K562 (cell line): ENCODE results near the gene MYH11. TPM values are rescaled to one million over a fixed set of nuclear protein-coding genes. Genes with fewer than 3 reads are reported as not detected.

Source experiments
- ATAC-seq: fragments of 200-7000 bp; cut with Tn5 transposase; 3 replicates; pipeline ENCODE4 v1.9.1; 2020; ENCODE audit warnings: moderate library complexity
- BruUV-seq: library from RNA; stranded (reverse); fragments of 400-500 nt; replicated peaks from 2 replicates; lab custom pipeline; 2021; lab: Mats Ljungman, UMichigan
- CTCF ChIA-PET: fragments of 300-600 bp; formaldehyde crosslinking; extraction: SDS; loops from one replicate; lab custom pipeline; 2021; ENCODE audit warnings: low intra/inter-chr PET ratio; lab: Yijun Ruan, JAX
- POLR2A ChIA-PET: fragments of 300-600, 350-650 bp; sonication (Branson Sonifier 250); formaldehyde crosslinking; extraction: SDS; loops from one replicate; lab custom pipeline; 2021; ENCODE audit warnings: antibody characterized with exemption, inconsistent platforms; lab: Yijun Ruan, JAX
- DNase-seq, 4 experiments: peaks; one replicate each; pipeline versions ENCODE4 v3.0.0 to v3.0.0-alpha.2; 2011 to 2018; ENCODE audit warnings: low spot score in 3 of 4, mixed read lengths in 3 of 4; ENCODE audit errors: extremely low read depth in 1 of 4
- FAIRE-seq: peaks from 2 replicates; lab custom pipeline; 2011; peaks lifted over from hg19 to GRCh38; lab: Jason Lieb, UNC
- H2AFZ ChIP-seq: 2 replicates; pipeline ENCODE4 v1.6.0; 2011; ENCODE audit warnings: low read depth, low read length, control low read depth, inconsistent platforms
- H3K27ac ChIP-seq: fragments of 200-600 bp; 3 replicates; pipeline ENCODE4 v1.8.0; 2011; ENCODE audit warnings: low read depth, mild to moderate bottlenecking, control low read depth, inconsistent platforms, low read length, moderate library complexity, mixed read lengths; ENCODE audit errors: extremely low read depth
- H3K27me3 ChIP-seq, 2 experiments: fragments of 300-600 bp in 1 of 2; 2 replicates in 1 of 2; 3 replicates in 1 of 2; pipeline versions ENCODE4 v1.6.0 to v1.8.0; 2011; ENCODE audit warnings: inconsistent platforms in 2 of 2, low read length in 2 of 2, mild to moderate bottlenecking in 1 of 2, mixed read lengths in 1 of 2, moderate library complexity in 1 of 2; ENCODE audit not compliant: control insufficient read depth in 2 of 2, insufficient read depth in 2 of 2
- H3K36me3 ChIP-seq: fragments of 300-600 bp; 3 replicates; pipeline ENCODE4 v1.8.0; 2011; ENCODE audit warnings: mild to moderate bottlenecking, low read length, inconsistent platforms; ENCODE audit not compliant: control insufficient read depth, insufficient read depth
- H3K4me1 ChIP-seq, 2 experiments: fragments of 200-600 bp in 1 of 2; replicated peaks in 1 of 2; 2 replicates in 1 of 2; 3 replicates in 1 of 2; pipeline versions ENCODE4 v1.5.1 to v1.8.0; 2011; ENCODE audit warnings: inconsistent platforms in 2 of 2, low read length in 2 of 2, mild to moderate bottlenecking in 1 of 2, mixed read lengths in 1 of 2, moderate library complexity in 1 of 2; ENCODE audit not compliant: control insufficient read depth in 2 of 2, insufficient read depth in 2 of 2
- H3K4me2 ChIP-seq: 2 replicates; pipeline ENCODE4 v1.6.1; 2011; ENCODE audit warnings: low read length, control low read depth, inconsistent platforms, mixed read lengths; ENCODE audit not compliant: insufficient read depth
- H3K4me3 ChIP-seq: fragments of 200-600 bp; sonication (generic), shearing (Covaris generic); 2 replicates; pipeline ENCODE4 v1.5.1; 2016; ENCODE audit warnings: control low read depth, inconsistent platforms
- H3K79me2 ChIP-seq: fragments of 200-600 bp; 3 replicates; pipeline ENCODE4 v1.8.0; 2011; ENCODE audit warnings: low read length, inconsistent platforms; ENCODE audit not compliant: control insufficient read depth, insufficient read depth
- H3K9ac ChIP-seq, 2 experiments: 2 replicates each; pipeline versions ENCODE4 v1.6.0 to v1.6.1; 2011; ENCODE audit warnings: low read depth in 2 of 2, low read length in 2 of 2, control low read depth in 1 of 2, inconsistent platforms in 1 of 2, mild to moderate bottlenecking in 1 of 2, mixed read lengths in 1 of 2; ENCODE audit not compliant: insufficient read depth in 1 of 2
- H3K9me1 ChIP-seq: one replicate; pipeline ENCODE4 v1.6.0; 2011; ENCODE audit warnings: inconsistent platforms, mild to moderate bottlenecking, low read length, moderate library complexity; ENCODE audit not compliant: control insufficient read depth, insufficient read depth
- H3K9me3 ChIP-seq: replicated peaks from 2 replicates; pipeline ENCODE4 v1.5.1; 2011; ENCODE audit warnings: low read depth, low read length, inconsistent platforms; ENCODE audit not compliant: control insufficient read depth, insufficient read depth
- H4K20me1 ChIP-seq: replicated peaks from 2 replicates; pipeline ENCODE4 v1.6.1; 2011; ENCODE audit warnings: low read length, inconsistent platforms, mixed read lengths; ENCODE audit not compliant: control insufficient read depth, insufficient read depth
- CTCF ChIP-seq, 3 experiments: IDR thresholded peaks in 2 of 3; conservative IDR thresholded peaks in 1 of 3; 2 replicates each; pipeline ENCODE4 v1.5.1; 2011 to 2012; ENCODE audit warnings: low read length in 3 of 3, mild to moderate bottlenecking in 3 of 3, control low read depth in 2 of 3, improper control_type of control experiment in 1 of 3, inconsistent platforms in 1 of 3, low read depth in 1 of 3, mixed read lengths in 1 of 3, moderate library complexity in 1 of 3; ENCODE audit not compliant: insufficient read depth in 2 of 3
- DEAF1 ChIP-seq: fragments of 450-650 bp; formaldehyde crosslinking; IDR thresholded peaks from 2 replicates; pipeline ENCODE4 v1.4.0; 2020; ENCODE audit warnings: mild to moderate bottlenecking, moderate library complexity
- ESRRA ChIP-seq: fragments of 450-650 bp; IDR thresholded peaks from 2 replicates; pipeline ENCODE4 v1.6.1; 2014; ENCODE audit warnings: low read depth, mild to moderate bottlenecking, moderate library complexity, borderline replicate concordance
- HEY1 ChIP-seq: fragments of 250-450 bp; sonication (Bioruptor Pico); IDR thresholded peaks from 2 replicates; pipeline ENCODE4 v1.5.0; 2020; ENCODE audit warnings: mild to moderate bottlenecking, moderate library complexity, borderline replicate concordance
- MAZ ChIP-seq, 2 experiments: fragments of 450-650 bp in 1 of 2; sonication (generic) in 1 of 2; formaldehyde crosslinking; IDR thresholded peaks in 1 of 2; conservative IDR thresholded peaks in 1 of 2; 2 replicates each; pipeline versions ENCODE4 v1.4.0 to v1.5.0; 2020; ENCODE audit warnings: mild to moderate bottlenecking in 1 of 2, missing genetic modification reagents in 1 of 2
- MTA1 ChIP-seq: fragments of 450-650 bp; IDR thresholded peaks from 2 replicates; pipeline ENCODE4 v1.6.1; 2017; ENCODE audit warnings: borderline replicate concordance
- NCOA6 ChIP-seq: fragments of 450-650 bp; IDR thresholded peaks from 2 replicates; pipeline ENCODE4 v1.6.1; 2017; ENCODE audit warnings: mild to moderate bottlenecking
- POLR2AphosphoS5 ChIP-seq: IDR thresholded peaks from 2 replicates; pipeline ENCODE4 v1.6.1; 2011; ENCODE audit warnings: mild to moderate bottlenecking, low read depth, low read length, moderate library complexity; ENCODE audit not compliant: control insufficient read depth, insufficient read depth
- POLR3A ChIP-seq: IDR thresholded peaks from 2 replicates; pipeline ENCODE4 v1.6.1; 2011; ENCODE audit warnings: borderline replicate concordance, mild to moderate bottlenecking, moderate library complexity; ENCODE audit not compliant: insufficient read length, insufficient read depth; ENCODE audit errors: extremely low read depth
- RAD21 ChIP-seq, 2 experiments: fragments of 250-450 bp in 1 of 2; fragments of 450-650 bp in 1 of 2; sonication (Bioruptor Pico) in 1 of 2; formaldehyde crosslinking in 1 of 2; IDR thresholded peaks in 1 of 2; conservative IDR thresholded peaks in 1 of 2; 2 replicates each; pipeline versions ENCODE4 v1.4.0 to v1.8.0; 2020 to 2022; ENCODE audit warnings: mild to moderate bottlenecking in 2 of 2, moderate library complexity in 1 of 2
- SMC3 ChIP-seq: conservative IDR thresholded peaks from 2 replicates; pipeline ENCODE4 v1.6.1; 2011; ENCODE audit warnings: low read depth, low read length, improper control_type of control experiment; ENCODE audit not compliant: insufficient read depth
- STAG1 ChIP-seq: sonication (generic); formaldehyde crosslinking; IDR thresholded peaks from 2 replicates; pipeline ENCODE4 v1.5.0; 2020; ENCODE audit warnings: missing genetic modification reagents, borderline replicate concordance
- TEAD1 ChIP-seq, 2 experiments: fragments of 450-650 bp in 1 of 2; sonication (generic) in 1 of 2; formaldehyde crosslinking; IDR thresholded peaks; 2 replicates each; pipeline versions ENCODE4 v1.4.0 to v1.8.0; 2020 to 2022; ENCODE audit warnings: mild to moderate bottlenecking in 2 of 2, missing genetic modification reagents in 1 of 2
- TEAD4 ChIP-seq, 2 experiments: sonication (generic) in 1 of 2; formaldehyde crosslinking in 1 of 2; IDR thresholded peaks; 2 replicates each; pipeline versions ENCODE4 v1.6.1 to v1.8.0; 2012 to 2022; ENCODE audit warnings: borderline replicate concordance in 1 of 2, inconsistent platforms in 1 of 2, low read length in 1 of 2, mild to moderate bottlenecking in 1 of 2, missing genetic modification reagents in 1 of 2
- THRA ChIP-seq: fragments of 450-650 bp; IDR thresholded peaks from 2 replicates; pipeline ENCODE4 v1.6.1; 2017; ENCODE audit warnings: mild to moderate bottlenecking, moderate library complexity
- WGBS: fragments of 100-300 bp; shearing (Covaris generic); methylation state at CpG from one replicate; pipeline ENCODE4 v1.1.6; 2016; ENCODE audit warnings: low coverage, mixed read lengths; ENCODE audit not compliant: insufficient coverage; ENCODE audit errors: missing lambda C conversion rate; 5-methylcytosine and 5-hydroxymethylcytosine counted together
- in situ Hi-C: fragments of 300-500 bp; cut with MboI; formaldehyde crosslinking; loops from 4 replicates; pipeline ENCODE4 v1.15.0; 2018; ENCODE audit warnings: inconsistent platforms, mixed read lengths
- intact Hi-C: fragments of 100-400 bp; cut with micrococcal nuclease; formaldehyde crosslinking; loops from 2 replicates; pipeline ENCODE4 v1.14.2; 2022
- polyA plus RNA-seq, 8 experiments: library from polyadenylated mRNA; depleted of rRNA in 4 of 8; stranded (reverse) in 5 of 8; unstranded in 3 of 8; fragments of >200 nt; fragmentation: Nextera tagmentation in 2 of 8; fragmentation: Illumina TruSeq in 1 of 8; extraction: Ambion mirVana in 2 of 8; extraction: Trizol in 1 of 8; gene quantifications; 2 replicates each; pipeline versions ENCODE4 v1.2.1 to v1.2.3, GENCODE V29; 2011 to 2014; ENCODE audit warnings: inconsistent platforms in 1 of 8, missing spikeins in 1 of 8
- total RNA-seq, 7 experiments: library from RNA; depleted of rRNA in 6 of 7; stranded (reverse); fragments of >200 nt in 6 of 7; fragmentation: Illumina TruSeq in 2 of 7; extraction: Trizol in 2 of 7; gene quantifications; 2 replicates each; pipeline versions ENCODE4 v1.2.1 to v1.2.3, GENCODE V29; 2011 to 2021; ENCODE audit warnings: low replicate concordance in 1 of 7

The MYH11 gene
- total and polyA plus RNA-seq, 9 of the 15 experiments (the other 6 are each of a cell fraction or from before 2014, with no cell fraction given) = 0.05 to 0.47 (median 0.08) TPM; not detected in 5

GRCh38 chr16:15704545-15704987 lies 152.3 kb downstream of the MYH11 start:
- WGBS = 27% methylated on average over 8 of the region's 8 CpGs
- POLR2A ChIA-PET = interaction anchor here (2.0 kb wide), 1 partner anchor 17 kb away, joined by 5 read pairs; no protein-coding TSS in a partner anchor
- intact Hi-C loops = loop anchor here (2.0 kb wide), 1 partner anchor 278 kb away; no protein-coding TSS in a partner anchor
- peak; percentile 86 for TF ChIP-seq ESRRA
- peak in 1 of 2 experiments; percentile 80; a peak in 1 of 4 replicates for TF ChIP-seq TEAD1 (CRISPR knock-in tag; IDR thresholded peaks at IDR 0.05)
- TF ChIP-seq STAG1 (CRISPR knock-in tag) = peak; percentile 51; the same call in 1 of the 2 replicates
- TF ChIP-seq SMC3 = peak; percentile 71
- no peak for TF ChIP-seq THRA
- 0 out of 2 replicates have a peak, but pooled peaks have one; percentile 16 for TF ChIP-seq POLR2AphosphoS5
- TF ChIP-seq TEAD4 (IDR thresholded peaks at IDR 0.05; ENCODE audit: low read length) = peak; percentile 32; the same call in 1 of the 2 replicates
- no peak for TF ChIP-seq TEAD4 (CRISPR knock-in tag; IDR thresholded peaks at IDR 0.05; ENCODE audit: borderline replicate concordance)
- TF ChIP-seq DEAF1 (CRISPR knock-in tag) = peak; percentile 54
- no peak for TF ChIP-seq HEY1 (CRISPR knock-in tag)
- TF ChIP-seq MAZ (CRISPR knock-in tag; conservative IDR thresholded peaks at IDR 0.05 in 1 of 2, IDR thresholded peaks at IDR 0.05 in 1 of 2) = peak in 1 of 2 experiments; percentile 47; a peak in 1 of 4 replicates
- TF ChIP-seq POLR3A = no peak
- no peak for TF ChIP-seq NCOA6
- peak; percentile 63 to 91 (median 87) for TF ChIP-seq CTCF (IDR thresholded peaks at IDR 0.05 in 2 of 3, conservative IDR thresholded peaks at IDR 0.05 in 1 of 3; ENCODE audit: insufficient read depth in 2 of 3, low read depth in 1 of 3, low read length in 3 of 3)
- TF ChIP-seq MTA1 = no peak
- TF ChIP-seq RAD21 (CRISPR knock-in tag; conservative IDR thresholded peaks at IDR 0.05 in 1 of 2, IDR thresholded peaks at IDR 0.05 in 1 of 2) = peak; percentile 62 to 85

More at GRCh38 chr16:15704545-15704987, 152.3 kb downstream of the MYH11 start:
- no peaks in the 10 kb centered on the region for H3K9me1 ChIP-seq
- in situ Hi-C loops = loop anchor here (10.0 kb wide), 1 partner anchor 280 kb away; no protein-coding TSS in a partner anchor
- no peak overlapping the region for H2AFZ ChIP-seq
- H3K4me1 ChIP-seq = peaks cover 0 to 5% of the 10 kb centered on the region in 2 experiments; a peak in 2 of 5 replicates
- no peak overlapping the region for H3K4me2 ChIP-seq
- no peaks in the 10 kb centered on the region for H4K20me1 ChIP-seq
- no peak overlapping the region for H3K9ac ChIP-seq
- H3K79me2 ChIP-seq = no peaks in the 10 kb centered on the region
- H3K27ac ChIP-seq = no peak overlapping the region
- FAIRE-seq (peak; percentile 96), DNase-seq (peak; percentile 84 to 89 (median 86)), ATAC-seq (peak; percentile 97)
- H3K27me3 ChIP-seq = no peaks in the 10 kb centered on the region
- H3K4me3 ChIP-seq = no peak overlapping the region
- BruUV-seq = no TSS peak
- no peaks in the 10 kb centered on the region for H3K9me3 ChIP-seq
- H3K36me3 ChIP-seq = peaks cover 43% of the 10 kb centered on the region; the same call in 2 of the 3 replicates
- CTCF ChIA-PET = interaction anchor here (0.6 to 1.1 kb wide), 2 partner anchors 62 to 167 kb away, joined by 3 to 4 read pairs; partner anchors contain the start of gene MARF1
